HepG2 (cell line): ENCODE results near the gene OGFOD3. TPM values are rescaled to one million over a fixed set of nuclear protein-coding genes. Genes with fewer than 3 reads are reported as not detected.
A peak's percentile ranks its signal among the peaks of the same experiment; 100 is the strongest.

Experiments
- CTCF ChIP-seq: sonication (generic); formaldehyde crosslinking; IDR thresholded peaks from 2 replicates; pipeline ENCODE4 v1.5.0; 2020; ENCODE audit warnings: mild to moderate bottlenecking, missing genetic modification reagents, moderate library complexity
- HNF4G ChIP-seq, 2 experiments: sonication (generic) in 1 of 2; formaldehyde crosslinking in 1 of 2; IDR thresholded peaks; 2 replicates each; pipeline versions ENCODE4 v1.4.0 to v1.6.1; 2011 to 2020; ENCODE audit warnings: borderline replicate concordance in 2 of 2, low read depth in 2 of 2, mild to moderate bottlenecking in 2 of 2, low read length in 1 of 2, missing genetic modification reagents in 1 of 2, moderate library complexity in 1 of 2
- KAT8 ChIP-seq: IDR thresholded peaks from 2 replicates; pipeline ENCODE4 v1.6.1; 2016; ENCODE audit warnings: missing genetic modification reagents, missing compliant biosample characterization
- MYC ChIP-seq: sonication (generic); formaldehyde crosslinking; IDR thresholded peaks from 2 replicates; pipeline ENCODE4 v1.9.0; 2021; ENCODE audit warnings: missing genetic modification reagents, borderline replicate concordance
- RELA ChIP-seq: sonication (generic); formaldehyde crosslinking; IDR thresholded peaks from 2 replicates; pipeline ENCODE4 v1.4.0; 2020; ENCODE audit warnings: missing genetic modification reagents
- SMC3 ChIP-seq: IDR thresholded peaks from 2 replicates; pipeline ENCODE4 v1.6.1; 2011; ENCODE audit warnings: low read length, improper control_type of control experiment
- SOX6 ChIP-seq, 2 experiments: fragments of 450-650 bp in 1 of 2; sonication (generic) in 1 of 2; formaldehyde crosslinking in 1 of 2; IDR thresholded peaks; 2 replicates each; pipeline versions ENCODE4 v1.4.0 to v1.6.1; 2017 to 2020; ENCODE audit warnings: antibody characterized with exemption in 1 of 2, mild to moderate bottlenecking in 1 of 2, missing genetic modification reagents in 1 of 2
- TFDP2 ChIP-seq: sonication (generic); formaldehyde crosslinking; IDR thresholded peaks from 2 replicates; pipeline ENCODE4 v1.4.0; 2020; ENCODE audit warnings: missing genetic modification reagents
- TRIM24 ChIP-seq: sonication (generic); formaldehyde crosslinking; IDR thresholded peaks from 2 replicates; pipeline ENCODE4 v1.8.0; 2022; ENCODE audit warnings: mild to moderate bottlenecking, missing genetic modification reagents
- ZKSCAN1 ChIP-seq: fragments of 150-350 bp; IDR thresholded peaks from 2 replicates; pipeline ENCODE4 v1.6.1; 2014; ENCODE audit warnings: low read length
- ZNF709 ChIP-seq: sonication (generic); formaldehyde crosslinking; IDR thresholded peaks from 2 replicates; pipeline ENCODE4 v1.5.0; 2020; ENCODE audit warnings: mild to moderate bottlenecking, missing genetic modification reagents
- ZNF776 ChIP-seq: sonication (generic); formaldehyde crosslinking; IDR thresholded peaks from 2 replicates; pipeline ENCODE4 v1.4.0; 2020; ENCODE audit warnings: mild to moderate bottlenecking, missing genetic modification reagents
- polyA plus RNA-seq, 8 experiments: library from polyadenylated mRNA; depleted of rRNA in 3 of 8; stranded (reverse) in 7 of 8; unstranded in 1 of 8; fragments of >200 nt; fragmentation: Illumina TruSeq in 4 of 8; extraction: Trizol in 4 of 8; gene quantifications; 2 replicates each; pipeline versions ENCODE4 v1.2.1 to v1.2.3, GENCODE V29; 2011 to 2016; ENCODE audit warnings: low read depth in 4 of 8, missing spikeins in 1 of 8, mixed read lengths in 1 of 8; ENCODE audit not compliant: insufficient read depth in 1 of 8
- total RNA-seq, 5 experiments: library from RNA; depleted of rRNA; stranded (reverse); fragments of >200 nt; fragmentation: Illumina TruSeq; extraction: Trizol; gene quantifications; 2 replicates each; pipeline ENCODE4 v1.2.3, GENCODE V29; 2016; ENCODE audit warnings: low read depth in 1 of 5
- TF ChIP-seq, protein P1 (sequence below): IDR thresholded peaks from 2 replicates; pipeline ENCODE4 v1.6.1; 2016; ENCODE audit warnings: mild to moderate bottlenecking
- TF ChIP-seq, protein P2 (sequence below): sonication (generic); formaldehyde crosslinking; IDR thresholded peaks from 2 replicates; pipeline ENCODE4 v1.4.0; 2020; ENCODE audit warnings: mild to moderate bottlenecking, missing genetic modification reagents
- TF ChIP-seq, protein P3 (sequence below): sonication (generic); formaldehyde crosslinking; IDR thresholded peaks from 2 replicates; pipeline ENCODE4 v1.4.0; 2020; ENCODE audit warnings: low read depth, mild to moderate bottlenecking, missing genetic modification reagents

OGFOD3 gene
- total and polyA plus RNA-seq, 2 of the 13 experiments (the other 11 are each of a cell fraction or from before 2014, with no cell fraction given), result 40.0 to 42.1 TPM

DNA sequence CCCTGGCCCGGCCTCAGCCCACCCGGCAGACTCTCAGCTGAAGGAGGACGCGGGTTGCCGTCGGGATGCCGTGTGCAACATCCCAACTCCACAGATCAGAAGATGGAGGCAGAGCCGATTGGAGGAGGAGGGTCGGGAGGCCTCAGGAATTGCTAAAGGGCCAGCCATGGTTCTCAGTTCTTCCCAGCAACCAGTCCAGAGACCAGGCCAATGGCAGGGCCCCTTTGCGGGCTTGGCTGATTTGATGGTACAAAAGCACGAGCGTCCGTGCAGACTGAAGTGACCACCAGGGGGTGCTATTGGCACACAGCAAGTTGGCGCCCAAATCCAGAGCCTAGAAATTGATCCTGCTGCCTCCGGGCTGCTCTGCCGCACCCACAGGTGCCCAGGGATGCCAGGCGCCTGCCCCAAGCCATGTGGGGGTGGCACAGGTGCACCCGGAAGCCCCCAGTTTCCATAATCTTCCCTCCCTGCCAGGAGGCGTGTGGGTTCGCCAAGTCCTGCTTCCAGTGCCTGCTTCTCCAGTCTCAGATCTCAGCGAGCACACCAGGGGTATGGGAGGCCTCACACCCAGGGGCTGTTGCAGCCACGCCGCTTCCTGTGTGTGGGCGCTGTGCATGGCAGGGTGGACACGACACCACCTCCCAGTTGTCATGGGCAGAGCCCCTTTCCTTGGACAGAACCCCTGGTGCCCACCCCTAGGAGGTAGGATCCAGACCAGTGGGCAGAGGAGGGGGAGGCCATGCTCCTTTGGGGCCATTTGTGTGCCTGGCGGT lies 66.5 kb downstream of the OGFOD3 start (continued):
- TF ChIP-seq ZKSCAN1 (0 out of 2 replicates have a peak, but pooled peaks have one; percentile 27), RELA (no peak), SOX6 (IDR thresholded peaks at IDR 0.05) (no peak), SOX6 (CRISPR knock-in tag; IDR thresholded peaks at IDR 0.05) (peak; percentile 69; the same call in 1 of the 2 replicates), MYC (CRISPR knock-in tag) (peak; percentile 62; the same call in 1 of the 2 replicates), ZNF709 (CRISPR knock-in tag) (peak; percentile 87; the same call in 1 of the 2 replicates), SMC3 (peak; percentile 95), CTCF (peak; percentile 99), ZNF776 (CRISPR knock-in tag) (peak; percentile 29; the same call in 1 of the 2 replicates), TRIM24 (CRISPR knock-in tag) (no peak), TFDP2 (CRISPR knock-in tag) (peak; percentile 72), HNF4G (IDR thresholded peaks at IDR 0.05; ENCODE audit: borderline replicate concordance, low read depth, low read length) (peak; percentile 10; the same call in 1 of the 2 replicates), HNF4G (CRISPR knock-in tag; IDR thresholded peaks at IDR 0.05; ENCODE audit: borderline replicate concordance, low read depth) (no peak), KAT8 (peak; percentile 77)
- TF ChIP-seq, protein P1, sequence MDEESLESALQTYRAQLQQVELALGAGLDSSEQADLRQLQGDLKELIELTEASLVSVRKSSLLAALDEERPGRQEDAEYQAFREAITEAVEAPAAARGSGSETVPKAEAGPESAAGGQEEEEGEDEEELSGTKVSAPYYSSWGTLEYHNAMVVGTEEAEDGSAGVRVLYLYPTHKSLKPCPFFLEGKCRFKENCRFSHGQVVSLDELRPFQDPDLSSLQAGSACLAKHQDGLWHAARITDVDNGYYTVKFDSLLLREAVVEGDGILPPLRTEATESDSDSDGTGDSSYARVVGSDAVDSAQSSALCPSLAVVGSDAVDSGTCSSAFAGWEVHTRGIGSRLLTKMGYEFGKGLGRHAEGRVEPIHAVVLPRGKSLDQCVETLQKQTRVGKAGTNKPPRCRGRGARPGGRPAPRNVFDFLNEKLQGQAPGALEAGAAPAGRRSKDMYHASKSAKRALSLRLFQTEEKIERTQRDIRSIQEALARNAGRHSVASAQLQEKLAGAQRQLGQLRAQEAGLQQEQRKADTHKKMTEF, result peak; percentile 82
- TF ChIP-seq, protein P2, sequence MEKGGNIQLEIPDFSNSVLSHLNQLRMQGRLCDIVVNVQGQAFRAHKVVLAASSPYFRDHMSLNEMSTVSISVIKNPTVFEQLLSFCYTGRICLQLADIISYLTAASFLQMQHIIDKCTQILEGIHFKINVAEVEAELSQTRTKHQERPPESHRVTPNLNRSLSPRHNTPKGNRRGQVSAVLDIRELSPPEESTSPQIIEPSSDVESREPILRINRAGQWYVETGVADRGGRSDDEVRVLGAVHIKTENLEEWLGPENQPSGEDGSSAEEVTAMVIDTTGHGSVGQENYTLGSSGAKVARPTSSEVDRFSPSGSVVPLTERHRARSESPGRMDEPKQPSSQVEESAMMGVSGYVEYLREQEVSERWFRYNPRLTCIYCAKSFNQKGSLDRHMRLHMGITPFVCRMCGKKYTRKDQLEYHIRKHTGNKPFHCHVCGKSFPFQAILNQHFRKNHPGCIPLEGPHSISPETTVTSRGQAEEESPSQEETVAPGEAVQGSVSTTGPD (CRISPR knock-in tag), result no peak; the same call in 1 of the 2 replicates
- TF ChIP-seq, protein P3, sequence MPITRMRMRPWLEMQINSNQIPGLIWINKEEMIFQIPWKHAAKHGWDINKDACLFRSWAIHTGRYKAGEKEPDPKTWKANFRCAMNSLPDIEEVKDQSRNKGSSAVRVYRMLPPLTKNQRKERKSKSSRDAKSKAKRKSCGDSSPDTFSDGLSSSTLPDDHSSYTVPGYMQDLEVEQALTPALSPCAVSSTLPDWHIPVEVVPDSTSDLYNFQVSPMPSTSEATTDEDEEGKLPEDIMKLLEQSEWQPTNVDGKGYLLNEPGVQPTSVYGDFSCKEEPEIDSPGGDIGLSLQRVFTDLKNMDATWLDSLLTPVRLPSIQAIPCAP (CRISPR knock-in tag), result peak; percentile 42; the same call in 1 of the 2 replicates
